Ovary (tissue), 3 donors: ENCODE results near the gene COL27A1.

Source experiments
- POLR2A ChIP-seq: fragments of 450-650 bp; IDR thresholded peaks from one replicate; pipeline ENCODE4 v1.6.1; 2017; ENCODE audit warnings: antibody characterized with exemption, mild to moderate bottlenecking, moderate library complexity
- TF ChIP-seq, protein P1 (sequence below), 3 donors: fragments of 450-650 bp in 2 of 3; fragments of 200-600 bp in 1 of 3; IDR thresholded peaks; one replicate each; pipeline versions ENCODE4 v1.5.1 to v1.8.0; 2016 to 2022; ENCODE audit warnings: antibody characterized with exemption in 3 of 3, mild to moderate bottlenecking in 1 of 3
- donor health status: DM: no; HTN: no; CAD: no.

DNA sequence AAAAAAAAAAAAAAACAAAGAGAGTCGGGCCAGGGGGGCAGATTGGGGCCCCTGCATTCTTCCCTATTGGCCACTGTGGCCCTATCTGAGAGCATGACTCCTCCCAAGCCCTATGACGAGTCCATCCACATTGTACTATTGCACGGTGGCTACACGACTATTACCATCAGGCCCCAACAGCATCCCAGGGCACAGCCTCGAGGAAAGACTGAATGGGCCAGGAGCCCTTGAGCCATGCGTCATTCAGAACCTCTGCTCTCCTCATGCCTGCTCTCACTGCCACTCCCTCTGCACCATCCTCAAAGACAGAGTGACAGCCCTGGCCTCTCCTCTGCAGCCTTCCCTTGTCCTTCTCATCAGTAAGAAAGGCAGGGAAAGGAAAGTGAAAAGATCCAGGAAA is 147.4 kb downstream of the COL27A1 start:
- TF ChIP-seq, protein P1, sequence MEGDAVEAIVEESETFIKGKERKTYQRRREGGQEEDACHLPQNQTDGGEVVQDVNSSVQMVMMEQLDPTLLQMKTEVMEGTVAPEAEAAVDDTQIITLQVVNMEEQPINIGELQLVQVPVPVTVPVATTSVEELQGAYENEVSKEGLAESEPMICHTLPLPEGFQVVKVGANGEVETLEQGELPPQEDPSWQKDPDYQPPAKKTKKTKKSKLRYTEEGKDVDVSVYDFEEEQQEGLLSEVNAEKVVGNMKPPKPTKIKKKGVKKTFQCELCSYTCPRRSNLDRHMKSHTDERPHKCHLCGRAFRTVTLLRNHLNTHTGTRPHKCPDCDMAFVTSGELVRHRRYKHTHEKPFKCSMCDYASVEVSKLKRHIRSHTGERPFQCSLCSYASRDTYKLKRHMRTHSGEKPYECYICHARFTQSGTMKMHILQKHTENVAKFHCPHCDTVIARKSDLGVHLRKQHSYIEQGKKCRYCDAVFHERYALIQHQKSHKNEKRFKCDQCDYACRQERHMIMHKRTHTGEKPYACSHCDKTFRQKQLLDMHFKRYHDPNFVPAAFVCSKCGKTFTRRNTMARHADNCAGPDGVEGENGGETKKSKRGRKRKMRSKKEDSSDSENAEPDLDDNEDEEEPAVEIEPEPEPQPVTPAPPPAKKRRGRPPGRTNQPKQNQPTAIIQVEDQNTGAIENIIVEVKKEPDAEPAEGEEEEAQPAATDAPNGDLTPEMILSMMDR (IDR thresholded peaks at IDR 0.05) = no peak
- no peak for TF ChIP-seq POLR2A
